HuH-7.5 (cell line): Measurements from ENCODE around the gene SIPA1.
"Not testable (repeated sequence)": the region's sequence is repeated elsewhere in the genome, so short reads cannot be mapped to it uniquely, and the experiment has no call there.

ENCODE experiments used
- DNase-seq: peaks from one replicate; pipeline ENCODE4 v3.0.0; 2011; ENCODE audit warnings: low spot score

The SIPA1 gene

GRCh38 chr11:65624931-65625627 is 12.8 kb upstream of the SIPA1 start:
- DNase-seq: no peak

GRCh38 chr11:65625628-65626342 is 12.1 kb upstream of the SIPA1 start:
- no peak for DNase-seq

- DNase-seq: no peak
These were observed 10.7 kb upstream of the SIPA1 start for GRCh38 chr11:65627202-65627601.

GRCh38 chr11:65629579-65629978 is 8.3 kb upstream of the SIPA1 start:
- no peak for DNase-seq

- DNase-seq: no peak
These were observed 7.7 kb upstream of the SIPA1 start for GRCh38 chr11:65630215-65630614.

- no peak for DNase-seq
These were observed 4.4 kb upstream of the SIPA1 start for GRCh38 chr11:65633390-65634108.

- no peak for DNase-seq
These were observed 3.8 kb upstream of the SIPA1 start for GRCh38 chr11:65634109-65634436.

- DNase-seq: no peak
These were observed 3.5 kb upstream of the SIPA1 start for GRCh38 chr11:65634440-65634839.

GRCh38 chr11:65634905-65635731 is 2.8 kb upstream of the SIPA1 start:
- no peak for DNase-seq

- no peak for DNase-seq
These were observed 1.5 kb upstream of the SIPA1 start for GRCh38 chr11:65636108-65637031.

GRCh38 chr11:65637032-65637557 is 806 bp upstream of the SIPA1 start:
- DNase-seq: no peak

- DNase-seq: not testable (repeated sequence)
These were observed 1.3 kb downstream of the SIPA1 start for GRCh38 chr11:65639228-65639597.

GRCh38 chr11:65639623-65640482 is 2.0 kb downstream of the SIPA1 start:
- DNase-seq: no peak

GRCh38 chr11:65640483-65641296 is 2.8 kb downstream of the SIPA1 start:
- DNase-seq: no peak

GRCh38 chr11:65641297-65642013 is 3.6 kb downstream of the SIPA1 start:
- DNase-seq: no peak

- no peak for DNase-seq
These were observed 4.2 kb downstream of the SIPA1 start for GRCh38 chr11:65642014-65642671.

- no peak for DNase-seq
These were observed 6.1 kb downstream of the SIPA1 start for GRCh38 chr11:65643971-65644370.

GRCh38 chr11:65644837-65645236 is 6.9 kb downstream of the SIPA1 start:
- no peak for DNase-seq
